Mesendoderm (in vitro differentiated cells): ENCODE results near the gene ASPSCR1.

Experiments
- DNase-seq: peaks from one replicate; pipeline ENCODE4 v3.0.0; 2013
- H2AK5ac ChIP-seq: 2 replicates; pipeline ENCODE4 v1.6.1; 2013; ENCODE audit warnings: low read length, inconsistent platforms
- H2BK120ac ChIP-seq: 2 replicates; pipeline ENCODE4 v1.6.1; 2013; ENCODE audit warnings: low read depth, mild to moderate bottlenecking, low read length, moderate library complexity, mixed read lengths
- H2BK15ac ChIP-seq: replicated peaks from 2 replicates; pipeline ENCODE4 v1.6.1; 2013; ENCODE audit warnings: low read depth, mild to moderate bottlenecking, moderate library complexity
- H2BK5ac ChIP-seq: 2 replicates; pipeline ENCODE4 v1.6.1; 2013; ENCODE audit warnings: low read length, inconsistent platforms
- H3K18ac ChIP-seq: 2 replicates; pipeline ENCODE4 v1.6.1; 2013; ENCODE audit warnings: mild to moderate bottlenecking, low read length, mixed read lengths
- H3K23ac ChIP-seq: one replicate; pipeline ENCODE4 v1.6.1; 2013; ENCODE audit warnings: low read length
- H3K27ac ChIP-seq: 2 replicates; pipeline ENCODE4 v1.5.1; 2013; ENCODE audit warnings: low read depth, mild to moderate bottlenecking, inconsistent platforms, low read length, moderate library complexity
- H3K27me3 ChIP-seq: 2 replicates; pipeline ENCODE4 v1.6.1; 2013; ENCODE audit warnings: low read length, control low read depth, mild to moderate bottlenecking, inconsistent platforms; ENCODE audit not compliant: insufficient read depth, poor library complexity
- H3K36me3 ChIP-seq: 2 replicates; pipeline ENCODE4 v1.6.1; 2013; ENCODE audit warnings: low read length, inconsistent platforms; ENCODE audit not compliant: control insufficient read depth, insufficient read depth
- H3K4ac ChIP-seq: one replicate; pipeline ENCODE4 v1.6.1; 2013; ENCODE audit warnings: low read depth, mild to moderate bottlenecking, low read length, moderate library complexity
- H3K4me1 ChIP-seq: 2 replicates; pipeline ENCODE4 v1.6.1; 2013; ENCODE audit warnings: low read depth, low read length, inconsistent platforms; ENCODE audit not compliant: control insufficient read depth
- H3K4me2 ChIP-seq: 2 replicates; pipeline ENCODE4 v1.6.1; 2013; ENCODE audit warnings: low read length
- H3K4me3 ChIP-seq: 2 replicates; pipeline ENCODE4 v1.5.1; 2013; ENCODE audit warnings: mild to moderate bottlenecking, low read length
- H3K56ac ChIP-seq: one replicate; pipeline ENCODE4 v1.6.1; 2013; ENCODE audit warnings: low read length
- H3K79me1 ChIP-seq: 2 replicates; pipeline ENCODE4 v1.6.1; 2013; ENCODE audit warnings: low read length, inconsistent platforms
- H3K79me2 ChIP-seq: 2 replicates; pipeline ENCODE4 v1.6.1; 2013; ENCODE audit warnings: mild to moderate bottlenecking, low read length; ENCODE audit not compliant: control insufficient read depth, insufficient read depth
- H3K9ac ChIP-seq: 2 replicates; pipeline ENCODE4 v1.6.1; 2013; ENCODE audit warnings: low read length, inconsistent platforms
- H4K5ac ChIP-seq: one replicate; pipeline ENCODE4 v1.6.1; 2013; ENCODE audit warnings: low read length
- H4K8ac ChIP-seq: one replicate; pipeline ENCODE4 v1.6.1; 2013; ENCODE audit warnings: low read depth, mild to moderate bottlenecking, control low read depth, low read length, moderate library complexity
- WGBS: extraction: QIAGEN DNeasy Blood & Tissue Kit; methylation state at CpG from one replicate; pipeline ENCODE4 v1.1.7; 2013; ENCODE audit warnings: low lambda C conversion rate, missing lambda C conversion rate; ENCODE audit not compliant: insufficient coverage; ENCODE audit errors: extremely low coverage; 5-methylcytosine and 5-hydroxymethylcytosine counted together

ASPSCR1 gene

GRCh38 chr17:82004517-82005455, 27.4 kb downstream of the ASPSCR1 start:
- Histone ChIP-seq H2BK15ac (no peak overlapping the region), H3K4me3 (no peak overlapping the region), H3K4me1 (no peaks in the 10 kb centered on the region), H3K36me3 (no peaks in the 10 kb centered on the region), H3K27me3 (no peaks in the 10 kb centered on the region), H2BK120ac (no peak overlapping the region), H4K8ac (no peak overlapping the region), H2BK5ac (no peak overlapping the region), H3K4ac (peak overlapping the region; percentile 8), H3K23ac (no peak overlapping the region), H3K79me2 (no peaks in the 10 kb centered on the region), H3K18ac (peak overlapping the region; percentile 9), H3K9ac (no peak overlapping the region), H3K4me2 (no peak overlapping the region), H4K5ac (no peak overlapping the region), H2AK5ac (no peak overlapping the region), H3K27ac (no peak overlapping the region), H3K56ac (no peak overlapping the region), H3K79me1 (peaks cover 2% of the 10 kb centered on the region)
- DNase-seq, result no peak
- WGBS, result no CpG with 5 or more reads among the region's 41 CpGs

GRCh38 chr17:82005701-82006348, 28.4 kb downstream of the ASPSCR1 start:
- no peak for DNase-seq
- no peak overlapping the region for H3K4me3 ChIP-seq
- no peak overlapping the region for H3K27ac ChIP-seq
- H2BK120ac ChIP-seq, result no peak overlapping the region
- no peak overlapping the region for H3K4me2 ChIP-seq
- H2AK5ac ChIP-seq, result no peak overlapping the region
- H3K4ac ChIP-seq, result no peak overlapping the region
- H3K4me1 ChIP-seq, result no peaks in the 10 kb centered on the region
- H4K5ac ChIP-seq, result no peak overlapping the region
- no peak overlapping the region for H4K8ac ChIP-seq
- no peak overlapping the region for H3K9ac ChIP-seq
- peaks cover 2% of the 10 kb centered on the region for H3K79me1 ChIP-seq
- no peak overlapping the region for H3K56ac ChIP-seq
- no peaks in the 10 kb centered on the region for H3K36me3 ChIP-seq
- H2BK15ac ChIP-seq, result no peak overlapping the region
- no peak overlapping the region for H3K18ac ChIP-seq
- H3K27me3 ChIP-seq, result no peaks in the 10 kb centered on the region
- no peaks in the 10 kb centered on the region for H3K79me2 ChIP-seq
- no peak overlapping the region for H2BK5ac ChIP-seq
- WGBS, result no CpG with 5 or more reads among the region's 30 CpGs
- H3K23ac ChIP-seq, result no peak overlapping the region

- Histone ChIP-seq H3K4me1 (no peaks in the 10 kb centered on the region), H3K4ac (no peak overlapping the region), H3K56ac (no peak overlapping the region), H4K5ac (no peak overlapping the region), H3K27ac (no peak overlapping the region), H3K79me1 (peaks cover 2% of the 10 kb centered on the region), H4K8ac (no peak overlapping the region), H3K18ac (no peak overlapping the region), H3K27me3 (no peaks in the 10 kb centered on the region), H2AK5ac (no peak overlapping the region), H2BK120ac (no peak overlapping the region), H3K4me3 (no peak overlapping the region), H2BK5ac (no peak overlapping the region), H3K4me2 (no peak overlapping the region), H3K79me2 (no peaks in the 10 kb centered on the region), H3K36me3 (no peaks in the 10 kb centered on the region), H2BK15ac (no peak overlapping the region), H3K9ac (no peak overlapping the region), H3K23ac (no peak overlapping the region)
- no peak for DNase-seq
- no CpG with 5 or more reads among the region's 24 CpGs for WGBS
These were observed 29.2 kb downstream of the ASPSCR1 start for GRCh38 chr17:82006468-82007227.

GRCh38 chr17:82007228-82007494, 29.7 kb downstream of the ASPSCR1 start:
- no peaks in the 10 kb centered on the region for H3K4me1 ChIP-seq
- H3K4me2 ChIP-seq, result no peak overlapping the region
- no peak overlapping the region for H3K27ac ChIP-seq
- no peaks in the 10 kb centered on the region for H3K36me3 ChIP-seq
- no peaks in the 10 kb centered on the region for H3K79me2 ChIP-seq
- no peak overlapping the region for H3K23ac ChIP-seq
- no peak overlapping the region for H4K8ac ChIP-seq
- H2BK15ac ChIP-seq, result no peak overlapping the region
- no peak overlapping the region for H3K4ac ChIP-seq
- H2BK5ac ChIP-seq, result no peak overlapping the region
- WGBS, result no CpG with 5 or more reads among the region's 6 CpGs
- no peak for DNase-seq
- no peaks in the 10 kb centered on the region for H3K27me3 ChIP-seq
- peaks cover 2% of the 10 kb centered on the region for H3K79me1 ChIP-seq
- no peak overlapping the region for H3K4me3 ChIP-seq
- H3K9ac ChIP-seq, result no peak overlapping the region
- H3K56ac ChIP-seq, result no peak overlapping the region
- no peak overlapping the region for H3K18ac ChIP-seq
- no peak overlapping the region for H4K5ac ChIP-seq
- H2BK120ac ChIP-seq, result no peak overlapping the region
- no peak overlapping the region for H2AK5ac ChIP-seq

GRCh38 chr17:82007495-82008257, 30.2 kb downstream of the ASPSCR1 start:
- H3K27ac ChIP-seq, result no peak overlapping the region
- no peak for DNase-seq
- H3K36me3 ChIP-seq, result no peaks in the 10 kb centered on the region
- H3K4ac ChIP-seq, result no peak overlapping the region
- no peak overlapping the region for H3K18ac ChIP-seq
- no peak overlapping the region for H2BK5ac ChIP-seq
- peaks cover 2% of the 10 kb centered on the region for H3K79me1 ChIP-seq
- H3K27me3 ChIP-seq, result no peaks in the 10 kb centered on the region
- H3K23ac ChIP-seq, result no peak overlapping the region
- no CpG with 5 or more reads among the region's 30 CpGs for WGBS
- H3K4me2 ChIP-seq, result no peak overlapping the region
- H3K4me1 ChIP-seq, result no peaks in the 10 kb centered on the region
- no peak overlapping the region for H4K5ac ChIP-seq
- no peak overlapping the region for H4K8ac ChIP-seq
- H3K9ac ChIP-seq, result no peak overlapping the region
- no peak overlapping the region for H2BK15ac ChIP-seq
- H2AK5ac ChIP-seq, result no peak overlapping the region
- H3K56ac ChIP-seq, result no peak overlapping the region
- H3K4me3 ChIP-seq, result no peak overlapping the region
- H3K79me2 ChIP-seq, result no peaks in the 10 kb centered on the region
- no peak overlapping the region for H2BK120ac ChIP-seq
